GM19351 (cell line): ENCODE data around the gene WDR76.
"Not testable (repeated sequence)": the region's sequence is repeated elsewhere in the genome, so short reads cannot be mapped to it uniquely, and the experiment has no call there.

Experiments
- ATAC-seq: cut with Tn5 transposase; IDR thresholded peaks from one replicate; pipeline ENCODE4 v1.9.1; 2021; ENCODE audit warnings: mild to moderate bottlenecking, moderate library complexity; ENCODE audit not compliant: unreplicated experiment

Gene WDR76

GRCh38 chr15:43815064-43815463 lies 11.7 kb upstream of the WDR76 start:
- not testable (repeated sequence) for ATAC-seq

DNA sequence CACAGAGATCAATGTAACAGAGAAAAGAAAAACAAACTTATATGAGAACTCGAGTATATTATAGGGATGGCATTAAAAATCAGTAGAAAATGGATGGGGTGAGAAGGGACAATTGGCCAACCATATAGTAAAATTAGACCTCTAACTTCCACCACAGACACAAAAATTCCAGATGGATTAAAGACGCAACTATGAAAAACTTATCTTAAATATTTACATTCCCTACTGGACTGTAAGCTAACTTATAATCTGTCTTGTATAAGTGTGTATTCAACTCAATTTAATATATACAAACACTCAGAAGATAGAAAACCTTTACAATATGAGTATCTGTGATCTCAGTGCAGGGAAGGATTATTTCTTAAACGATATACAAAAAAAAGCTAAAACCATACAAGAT lies 5.3 kb upstream of the WDR76 start:
- ATAC-seq: no peak

GRCh38 chr15:43824302-43825246 lies 2.2 kb upstream of the WDR76 start, which contains the start of gene MFAP1:
MFAP1 (minus strand) TSS chr15:43824690; CDS start chr15:43824569, 121 bp downstream.
- ATAC-seq: peak; percentile 75

- not testable (repeated sequence) for ATAC-seq
Measured at GRCh38 chr15:43825305-43825704, 1.5 kb upstream of the WDR76 start.

GRCh38 chr15:43826029-43826507 lies 734 bp upstream of the WDR76 start:
- ATAC-seq: no peak

DNA sequence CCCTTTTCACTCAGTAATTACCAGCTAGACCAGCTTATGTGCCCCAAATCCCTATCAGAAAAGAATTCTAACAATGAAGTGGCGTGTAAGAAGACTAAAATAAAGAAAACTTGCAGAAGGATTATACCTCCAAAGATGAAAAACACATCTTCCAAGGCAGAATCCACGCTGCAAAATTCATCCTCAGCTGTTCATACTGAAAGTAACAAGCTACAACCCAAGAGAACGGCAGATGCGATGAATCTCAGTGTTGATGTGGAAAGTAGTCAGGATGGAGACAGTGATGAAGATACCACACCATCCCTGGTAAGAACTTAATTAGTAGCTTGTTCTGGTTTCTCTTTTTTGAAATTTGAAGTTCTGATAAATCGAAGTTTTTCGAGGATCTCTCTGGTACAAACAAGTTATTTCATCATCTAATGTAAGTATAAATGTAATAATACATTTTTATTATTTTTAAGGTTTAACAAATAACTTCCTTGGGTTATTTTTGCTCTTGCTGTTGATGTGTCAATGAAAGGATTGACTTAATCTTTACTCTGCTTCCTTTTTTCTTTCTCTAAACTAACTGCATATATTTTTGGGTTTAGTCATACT lies 1.4 kb downstream of the WDR76 start:
- no peak for ATAC-seq

DNA sequence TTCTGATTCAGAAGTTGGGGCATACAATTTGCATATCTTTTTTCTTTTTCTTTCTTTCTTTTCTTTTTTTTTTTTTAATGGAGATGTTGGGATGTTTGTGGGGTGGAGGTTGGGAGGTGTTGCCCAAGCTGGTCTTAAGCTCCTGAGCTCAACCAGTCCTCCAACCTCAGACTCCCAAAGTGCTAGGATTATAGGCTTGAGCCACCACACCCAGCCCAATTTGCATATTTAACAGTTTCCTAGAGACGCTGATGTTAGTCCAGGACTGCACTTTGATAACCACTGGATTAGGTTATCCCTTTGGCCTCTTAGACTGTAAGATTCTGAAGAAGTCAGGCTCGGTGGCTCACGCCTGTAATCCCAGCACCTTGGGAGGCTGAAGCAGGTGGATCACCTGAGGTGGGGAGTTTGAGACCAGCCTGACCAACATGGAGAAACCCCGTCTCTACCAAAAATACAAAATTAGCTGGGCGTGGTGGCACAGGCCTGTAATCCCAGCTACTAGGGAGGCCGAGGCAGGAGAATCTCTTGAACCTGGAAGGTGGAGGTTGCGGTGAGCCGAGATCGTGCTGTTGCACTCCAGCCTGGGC lies 3.2 kb downstream of the WDR76 start:
- not testable (repeated sequence) for ATAC-seq

DNA sequence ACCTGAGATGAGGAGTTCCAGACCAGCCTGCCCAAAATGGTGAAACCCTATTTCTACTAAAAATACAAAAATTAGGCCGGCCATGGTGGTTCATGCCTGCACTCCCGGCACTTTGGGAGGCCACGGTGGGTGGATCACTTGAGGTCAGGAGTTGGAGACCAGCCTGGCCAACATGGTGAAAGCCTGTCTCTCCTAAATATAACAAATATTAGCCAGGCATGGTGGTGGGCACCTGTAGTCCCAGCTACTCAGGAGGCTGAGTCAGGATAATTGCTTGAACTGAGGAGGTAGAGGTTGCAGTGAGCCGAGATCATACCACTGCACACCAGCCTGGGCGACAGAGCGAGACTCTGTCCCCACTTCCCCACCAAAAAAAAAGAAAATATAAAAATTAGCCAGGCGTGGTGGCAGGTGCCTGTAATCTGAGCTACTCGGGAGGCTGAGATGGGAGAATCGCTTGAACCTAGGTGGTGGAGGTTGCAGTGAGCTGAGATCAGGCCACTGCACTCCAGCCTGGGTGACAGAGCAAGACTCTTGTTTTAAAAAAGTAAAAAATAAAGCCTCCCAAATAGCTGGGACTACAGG lies 4.0 kb downstream of the WDR76 start:
- not testable (repeated sequence) for ATAC-seq

DNA sequence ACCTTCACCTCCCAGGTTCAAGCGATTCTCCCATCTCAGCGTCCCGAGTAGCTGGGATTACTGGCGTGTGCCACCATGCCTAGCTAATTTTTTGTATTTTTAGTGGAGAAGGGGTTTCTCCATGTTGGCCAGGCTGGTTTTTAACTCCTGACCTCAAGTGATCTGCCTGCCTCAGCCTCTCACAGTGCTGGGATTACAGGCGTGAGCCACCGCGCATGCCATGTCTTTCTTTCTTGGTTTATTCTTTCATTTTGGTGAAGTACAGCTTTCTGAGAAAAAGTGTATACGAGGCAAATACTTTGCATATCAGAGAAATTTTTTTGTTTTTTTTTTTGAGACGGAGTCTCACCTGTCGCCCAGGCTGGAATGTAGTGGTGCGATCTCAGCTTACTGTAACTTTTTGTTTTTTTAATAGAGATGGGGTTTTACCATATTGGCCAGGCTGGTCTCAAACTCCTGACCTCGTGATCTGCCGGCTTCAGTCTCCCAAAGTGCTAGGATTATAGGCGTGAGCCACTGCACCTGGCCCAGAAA lies 4.8 kb downstream of the WDR76 start:
- not testable (repeated sequence) for ATAC-seq

GRCh38 chr15:43832485-43832884 lies 5.7 kb downstream of the WDR76 start:
- ATAC-seq: not testable (repeated sequence)

- no peak for ATAC-seq
Measured at GRCh38 chr15:43845421-43845820, 18.6 kb downstream of the WDR76 start.

DNA sequence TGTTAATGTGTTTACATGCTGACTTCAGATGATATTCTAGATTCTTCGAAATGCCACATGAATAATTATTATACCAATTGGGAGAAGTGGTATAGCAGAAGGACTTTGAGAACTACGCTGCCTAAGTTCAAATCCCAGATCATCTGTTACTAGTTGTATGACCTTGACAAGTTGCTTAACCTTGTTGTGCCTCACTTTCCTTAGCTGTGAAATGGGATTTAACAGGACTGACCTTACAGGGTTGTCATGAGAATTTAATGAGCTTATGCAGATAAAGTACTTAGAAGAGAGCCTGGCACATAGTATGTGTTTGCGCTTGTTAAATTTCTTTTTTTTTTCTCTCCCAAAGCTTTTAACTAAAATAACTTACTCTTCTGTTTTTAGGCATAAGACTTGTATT lies 24.4 kb downstream of the WDR76 start:
- ATAC-seq: no peak

DNA sequence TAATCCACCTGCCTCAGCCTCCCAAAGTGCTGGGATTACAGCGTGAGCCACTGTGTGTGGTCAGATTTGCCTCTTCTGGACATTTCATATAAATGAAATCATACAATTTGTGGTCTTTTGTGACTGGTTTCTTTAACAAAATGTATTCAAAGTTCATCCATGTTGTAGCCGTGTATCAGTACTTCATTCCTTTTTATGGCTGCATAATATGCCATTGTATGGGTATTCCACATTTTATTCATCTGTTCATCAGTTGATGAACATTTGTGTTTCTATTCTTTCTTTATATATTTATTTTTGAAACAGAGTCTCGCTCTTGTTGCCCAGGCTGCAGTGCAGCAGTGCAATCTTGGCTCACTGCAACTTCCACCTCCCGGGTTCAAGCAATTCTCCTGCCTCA lies 25.8 kb downstream of the WDR76 start:
- ATAC-seq: no peak

DNA sequence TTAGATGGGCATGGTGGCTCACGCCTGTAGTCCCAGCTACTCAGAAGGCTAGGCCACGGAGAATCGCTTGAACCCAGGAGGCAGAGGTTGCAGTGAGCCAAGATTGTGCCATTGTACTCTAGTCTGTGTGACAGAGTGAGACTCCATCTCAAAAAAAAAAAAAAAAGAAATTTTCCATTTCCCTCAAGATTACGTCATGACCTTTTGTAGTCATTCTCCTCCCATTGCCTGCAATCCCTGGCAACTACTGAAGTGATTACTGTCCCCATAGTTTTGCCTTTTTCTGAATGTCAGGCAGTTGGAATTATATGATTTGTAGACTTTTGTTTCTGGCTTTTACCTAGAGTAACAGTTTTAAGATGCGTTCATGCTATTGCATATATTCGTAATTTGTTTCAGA lies 28.0 kb downstream of the WDR76 start:
- ATAC-seq: no peak

- ATAC-seq: no peak
Measured at GRCh38 chr15:43859546-43859945, 32.7 kb downstream of the WDR76 start.

DNA sequence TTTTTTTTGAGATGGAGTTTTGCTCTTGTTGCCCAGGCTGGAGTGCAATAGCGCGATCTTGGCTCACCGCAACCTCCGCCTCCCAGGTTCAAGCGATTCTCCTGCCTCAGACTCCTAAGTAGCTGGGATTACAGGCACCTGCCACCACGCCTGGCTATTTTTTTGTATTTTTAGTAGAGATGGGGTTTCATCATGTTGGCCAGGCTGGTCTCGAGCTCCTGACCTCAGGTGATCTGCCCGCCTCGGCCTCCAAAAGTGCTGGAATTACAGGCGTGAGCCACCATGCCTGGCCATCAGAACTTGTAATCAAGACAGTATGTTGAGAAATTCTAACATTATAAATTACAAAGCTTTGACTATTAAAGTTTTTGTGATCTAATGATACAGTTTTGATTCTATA lies 39.8 kb downstream of the WDR76 start:
- not testable (repeated sequence) for ATAC-seq

DNA sequence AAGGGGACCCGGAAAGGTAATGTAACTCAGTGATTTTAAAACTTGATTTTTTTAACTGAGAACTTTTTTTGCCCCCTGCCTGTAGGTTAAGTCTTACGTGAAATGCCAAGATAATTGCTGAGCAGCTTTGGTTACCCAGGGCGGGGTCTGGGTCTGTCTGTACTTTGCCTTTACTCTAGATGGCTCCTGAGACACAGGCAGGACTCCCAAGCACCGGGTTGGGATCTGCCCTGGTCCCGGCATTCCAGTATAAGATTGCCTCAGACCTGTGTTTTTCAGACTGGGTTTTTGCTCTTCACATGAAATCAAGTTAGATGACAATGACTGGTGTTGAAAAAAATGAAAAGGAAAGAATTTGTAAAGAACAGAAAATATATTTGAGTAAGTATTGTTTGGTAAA lies 40.3 kb downstream of the WDR76 start:
- no peak for ATAC-seq

GRCh38 chr15:43868406-43868805 lies 41.6 kb downstream of the WDR76 start:
- no peak for ATAC-seq

DNA sequence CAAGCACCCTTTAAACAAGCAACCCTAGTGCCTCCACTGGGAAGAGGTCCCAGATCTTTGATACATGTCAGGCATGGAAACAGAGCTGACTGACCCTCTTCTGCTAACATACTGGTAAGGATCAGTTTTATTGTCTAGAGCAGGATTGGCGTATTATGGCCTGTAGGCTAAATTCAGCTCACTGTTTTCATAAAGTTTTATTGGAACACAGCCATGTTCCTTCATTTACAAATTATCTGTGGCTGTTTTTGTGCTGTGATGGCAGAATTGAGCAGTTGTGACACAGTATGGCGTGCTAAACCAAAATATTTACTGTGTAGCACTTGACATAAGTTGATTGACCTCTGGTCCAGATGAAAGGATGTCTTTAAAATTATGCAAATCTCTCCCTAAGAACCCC lies 45.0 kb downstream of the WDR76 start:
- no peak for ATAC-seq

DNA sequence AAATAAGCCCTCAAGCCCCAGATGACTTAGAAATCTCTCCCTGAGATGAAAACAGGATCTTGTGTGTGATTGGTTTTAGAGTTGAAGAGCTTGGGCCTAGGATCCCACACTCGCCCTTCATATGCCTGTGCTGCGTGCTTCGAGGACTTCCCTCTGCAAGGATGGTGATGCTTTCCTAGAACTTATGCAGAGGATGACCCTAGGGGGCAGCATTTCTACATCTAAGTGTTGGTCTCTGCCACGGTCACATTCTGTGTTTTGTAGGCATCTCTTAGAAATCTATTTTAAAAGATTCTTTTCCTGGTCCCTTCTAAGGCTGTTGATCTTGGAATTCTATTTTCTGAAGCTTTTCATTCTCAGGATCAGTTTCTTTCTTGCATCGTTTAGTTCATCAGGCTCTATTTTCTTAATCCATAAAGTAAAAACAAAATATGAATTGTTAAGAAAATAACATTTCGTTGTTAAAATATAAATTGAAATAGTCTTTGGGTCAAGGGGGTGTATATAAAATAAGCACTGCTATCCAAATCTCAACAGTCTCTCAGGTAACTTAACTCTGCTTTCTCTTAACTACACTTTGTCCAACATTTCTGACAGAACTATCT lies 45.7 kb downstream of the WDR76 start:
- ATAC-seq: no peak

- ATAC-seq: no peak
Measured at GRCh38 chr15:43873651-43874050, 46.8 kb downstream of the WDR76 start.
